HG02885 (cell line): ENCODE results near the gene TMEM178A.

Experiments used
- ATAC-seq: cut with Tn5 transposase; IDR thresholded peaks from one replicate; pipeline ENCODE4 v1.9.1; 2021; ENCODE audit warnings: mild to moderate bottlenecking; ENCODE audit not compliant: unreplicated experiment, poor library complexity

The TMEM178A gene

GRCh38 chr2:39706312-39706711 is 40.6 kb downstream of the TMEM178A start:
- no peak for ATAC-seq

GRCh38 chr2:39706945-39707344 is 41.2 kb downstream of the TMEM178A start:
- ATAC-seq: no peak

- ATAC-seq: no peak
Observed at GRCh38 chr2:39708003-39708402, 42.3 kb downstream of the TMEM178A start.

- ATAC-seq: no peak
Observed at GRCh38 chr2:39710807-39711206, 45.1 kb downstream of the TMEM178A start.

- ATAC-seq: no peak
Observed at GRCh38 chr2:39712953-39713352, 47.2 kb downstream of the TMEM178A start.

GRCh38 chr2:39715095-39715494 is 49.4 kb downstream of the TMEM178A start:
- no peak for ATAC-seq

GRCh38 chr2:39715822-39716221 is 50.1 kb downstream of the TMEM178A start:
- ATAC-seq: no peak

- ATAC-seq: no peak
Observed at GRCh38 chr2:39717067-39717466, 51.4 kb downstream of the TMEM178A start.

- no peak for ATAC-seq
Observed at GRCh38 chr2:39718483-39718882, 52.8 kb downstream of the TMEM178A start.

GRCh38 chr2:39719317-39719716 is 53.6 kb downstream of the TMEM178A start:
- no peak for ATAC-seq

- no peak for ATAC-seq
Observed at GRCh38 chr2:39720970-39721369, 55.3 kb downstream of the TMEM178A start.

GRCh38 chr2:39723497-39723896 is 57.8 kb downstream of the TMEM178A start:
- ATAC-seq: no peak

GRCh38 chr2:39723946-39724827 is 58.5 kb downstream of the TMEM178A start:
- peak; percentile 75 for ATAC-seq

GRCh38 chr2:39724828-39725144 is 59.1 kb downstream of the TMEM178A start:
- no peak for ATAC-seq

GRCh38 chr2:39725401-39725800 is 59.7 kb downstream of the TMEM178A start:
- no peak for ATAC-seq

GRCh38 chr2:39728085-39728484 is 62.4 kb downstream of the TMEM178A start:
- ATAC-seq: peak; percentile 32

GRCh38 chr2:39728941-39729351 is 63.2 kb downstream of the TMEM178A start:
- peak; percentile 45 for ATAC-seq

GRCh38 chr2:39730276-39730675 is 64.6 kb downstream of the TMEM178A start:
- ATAC-seq: no peak

GRCh38 chr2:39730685-39731302 is 65.1 kb downstream of the TMEM178A start:
- peak; percentile 48 for ATAC-seq

GRCh38 chr2:39731546-39731945 is 65.8 kb downstream of the TMEM178A start:
- ATAC-seq: no peak

- no peak for ATAC-seq
Observed at GRCh38 chr2:39732482-39732881, 66.8 kb downstream of the TMEM178A start.
